Mesenchymal stem cell (in vitro differentiated cells and primary cell): Measurements from ENCODE around the gene ABCD3.

Source experiments
- DNase-seq: peaks from one replicate; pipeline ENCODE4 v3.0.0-alpha.2; 2013
- H2AFZ ChIP-seq: one replicate; pipeline ENCODE4 v1.6.1; 2013; ENCODE audit warnings: low read depth, mild to moderate bottlenecking, control low read depth, inconsistent platforms, low read length, moderate library complexity
- H2AK5ac ChIP-seq: 2 replicates; pipeline ENCODE4 v1.6.1; 2013; ENCODE audit warnings: low read length, moderate library complexity, mild to moderate bottlenecking, inconsistent platforms; ENCODE audit not compliant: severe bottlenecking
- H2BK120ac ChIP-seq: one replicate; pipeline ENCODE4 v1.6.1; 2013; ENCODE audit warnings: low read depth, mild to moderate bottlenecking, inconsistent platforms, low read length, moderate library complexity
- H2BK12ac ChIP-seq, 2 experiments: one replicate each; pipeline ENCODE4 v1.6.1; 2013; ENCODE audit warnings: inconsistent platforms in 2 of 2, low read length in 2 of 2, mild to moderate bottlenecking in 2 of 2, moderate library complexity in 2 of 2, control low read depth in 1 of 2
- H2BK15ac ChIP-seq: one replicate; pipeline ENCODE4 v1.6.1; 2013; ENCODE audit warnings: mild to moderate bottlenecking, low read depth, inconsistent platforms; ENCODE audit not compliant: poor library complexity, severe bottlenecking
- H2BK5ac ChIP-seq: 2 replicates; pipeline ENCODE4 v1.6.1; 2013; ENCODE audit warnings: low read depth, mild to moderate bottlenecking, low read length, control low read depth, inconsistent platforms; ENCODE audit not compliant: poor library complexity, severe bottlenecking
- H3K14ac ChIP-seq, 2 experiments: one replicate each; pipeline ENCODE4 v1.6.1; 2013; ENCODE audit warnings: inconsistent platforms in 2 of 2, low read length in 2 of 2, control low read depth in 1 of 2, mild to moderate bottlenecking in 1 of 2, moderate library complexity in 1 of 2
- H3K18ac ChIP-seq, 2 experiments: one replicate each; pipeline ENCODE4 v1.6.1; 2013; ENCODE audit warnings: inconsistent platforms in 2 of 2, low read length in 2 of 2, control low read depth in 1 of 2, low read depth in 1 of 2, mild to moderate bottlenecking in 1 of 2
- H3K23ac ChIP-seq, 2 experiments: one replicate each; pipeline ENCODE4 v1.6.1; 2013; ENCODE audit warnings: inconsistent platforms in 2 of 2, low read length in 2 of 2, mild to moderate bottlenecking in 2 of 2, moderate library complexity in 2 of 2, control low read depth in 1 of 2
- H3K27ac ChIP-seq: 2 replicates; pipeline ENCODE4 v1.5.1; 2013; ENCODE audit warnings: mild to moderate bottlenecking, moderate library complexity, low read length, control low read depth, inconsistent platforms; ENCODE audit not compliant: poor library complexity, severe bottlenecking
- H3K27me3 ChIP-seq, 2 experiments: 2 replicates each; pipeline versions ENCODE4 v1.6.1 to v1.7.0; 2013; ENCODE audit warnings: low read length in 2 of 2, mild to moderate bottlenecking in 2 of 2, moderate library complexity in 2 of 2, control low read depth in 1 of 2, inconsistent platforms in 1 of 2; ENCODE audit not compliant: control insufficient read depth in 1 of 2, insufficient read depth in 1 of 2
- H3K36me3 ChIP-seq, 2 experiments: 2 replicates each; pipeline versions ENCODE4 v1.6.1 to v1.7.0; 2013; ENCODE audit warnings: low read length in 2 of 2, control low read depth in 1 of 2, inconsistent platforms in 1 of 2, low read depth in 1 of 2, mild to moderate bottlenecking in 1 of 2; ENCODE audit not compliant: insufficient read depth in 2 of 2, control insufficient read depth in 1 of 2
- H3K4ac ChIP-seq, 2 experiments: one replicate each; pipeline ENCODE4 v1.6.1; 2013; ENCODE audit warnings: inconsistent platforms in 2 of 2, low read length in 2 of 2, mild to moderate bottlenecking in 2 of 2, moderate library complexity in 2 of 2, control low read depth in 1 of 2, low read depth in 1 of 2
- H3K4me1 ChIP-seq: 2 replicates; pipeline ENCODE4 v1.6.1; 2013; ENCODE audit warnings: low read depth, low read length, control low read depth; ENCODE audit not compliant: control insufficient read depth, insufficient read depth
- H3K4me2 ChIP-seq: 2 replicates; pipeline ENCODE4 v1.6.1; 2013; ENCODE audit warnings: low read length, mild to moderate bottlenecking, inconsistent platforms; ENCODE audit not compliant: poor library complexity, severe bottlenecking
- H3K4me3 ChIP-seq, 2 experiments: 2 replicates each; pipeline versions ENCODE4 v1.5.1 to v1.7.0; 2013; ENCODE audit warnings: low read length in 2 of 2, mild to moderate bottlenecking in 2 of 2, control low read depth in 1 of 2, low read depth in 1 of 2; ENCODE audit not compliant: insufficient read depth in 1 of 2
- H3K79me1 ChIP-seq: replicated peaks from 2 replicates; pipeline ENCODE4 v1.6.1; 2013; ENCODE audit warnings: mild to moderate bottlenecking, control low read depth, low read length, inconsistent platforms; ENCODE audit not compliant: poor library complexity, severe bottlenecking
- H3K9ac ChIP-seq: 2 replicates; pipeline ENCODE4 v1.7.0; 2013; ENCODE audit warnings: mild to moderate bottlenecking, low read length, moderate library complexity
- H3K9me3 ChIP-seq: 2 replicates; pipeline ENCODE4 v1.7.0; 2013; ENCODE audit warnings: mild to moderate bottlenecking, low read length; ENCODE audit not compliant: control insufficient read depth
- H4K8ac ChIP-seq: one replicate; pipeline ENCODE4 v1.6.1; 2013; ENCODE audit warnings: inconsistent platforms, mild to moderate bottlenecking, low read length, moderate library complexity
- H4K91ac ChIP-seq: one replicate; pipeline ENCODE4 v1.6.1; 2013; ENCODE audit warnings: mild to moderate bottlenecking, low read length, inconsistent platforms
- WGBS: methylation state at CpG from one replicate; pipeline ENCODE4 v1.1.7; 2013; ENCODE audit warnings: mixed read lengths; 5-methylcytosine and 5-hydroxymethylcytosine counted together

Gene ABCD3

GRCh38 chr1:94527447-94528031 lies 109.3 kb downstream of the ABCD3 start:
- 13% methylated on average over 1 of the region's 1 CpG for WGBS
- no peak overlapping the region for H3K14ac ChIP-seq

DNA sequence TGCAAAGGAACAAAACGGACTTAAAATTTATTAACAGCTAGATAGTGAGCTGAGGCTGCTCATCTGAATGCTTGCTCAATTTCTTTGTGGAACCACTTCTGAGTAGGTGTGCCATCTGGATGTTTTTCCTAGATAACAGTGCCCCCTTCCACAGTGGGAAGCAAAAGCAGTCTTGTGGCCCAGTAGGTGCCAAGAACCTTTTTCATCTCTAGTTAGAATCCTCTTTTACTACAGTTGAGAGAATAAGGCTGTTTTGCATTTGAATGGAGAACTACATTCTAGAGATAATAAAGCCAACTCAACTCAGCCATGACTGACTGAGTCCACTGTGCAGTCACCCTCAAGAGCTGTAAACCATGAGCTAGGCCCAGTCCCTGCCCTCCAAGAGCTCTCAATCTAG lies 110.1 kb downstream of the ABCD3 start:
- WGBS: 72% methylated on average over 1 of the region's 1 CpG
- H2AFZ ChIP-seq: no peak overlapping the region
- H3K4me3 ChIP-seq: no peak overlapping the region
- no peak overlapping the region for H3K9ac ChIP-seq
- H3K23ac ChIP-seq: no peak overlapping the region
- H4K91ac ChIP-seq: no peak overlapping the region
- no peak overlapping the region for H3K18ac ChIP-seq
- H3K14ac ChIP-seq: no peak overlapping the region
- H3K4me1 ChIP-seq: no peaks in the 10 kb centered on the region
- H3K27ac ChIP-seq: no peak overlapping the region
- no peak overlapping the region for H2BK5ac ChIP-seq
- H3K36me3 ChIP-seq: peaks cover 5 to 32% of the 10 kb centered on the region in 2 experiments
- peak; percentile 74 for DNase-seq
- no peak overlapping the region for H2AK5ac ChIP-seq
- peak overlapping the region in 1 of 2 experiments; percentile 34 for H2BK12ac ChIP-seq
- H2BK15ac ChIP-seq: no peak overlapping the region
- H3K4ac ChIP-seq: no peak overlapping the region
- no peak overlapping the region for H3K4me2 ChIP-seq
- H4K8ac ChIP-seq: no peak overlapping the region
- no peaks in the 10 kb centered on the region for H3K27me3 ChIP-seq
- H2BK120ac ChIP-seq: no peak overlapping the region
- H3K79me1 ChIP-seq: no peaks in the 10 kb centered on the region
- no peaks in the 10 kb centered on the region for H3K9me3 ChIP-seq

More at GRCh38 chr1:94527447-94528031, 109.3 kb downstream of the ABCD3 start:
- no peak overlapping the region for H2AFZ ChIP-seq
- H3K27ac ChIP-seq: no peak overlapping the region
- H2BK15ac ChIP-seq: no peak overlapping the region
- peaks cover 5 to 24% of the 10 kb centered on the region in 2 experiments for H3K36me3 ChIP-seq
- H3K27me3 ChIP-seq: no peaks in the 10 kb centered on the region
- H3K4ac ChIP-seq: no peak overlapping the region
- no peak overlapping the region for H2BK120ac ChIP-seq
- H3K9ac ChIP-seq: no peak overlapping the region
- H3K4me1 ChIP-seq: no peaks in the 10 kb centered on the region
- no peak overlapping the region for H3K4me3 ChIP-seq
- H4K91ac ChIP-seq: no peak overlapping the region
- no peaks in the 10 kb centered on the region for H3K79me1 ChIP-seq
- no peak overlapping the region for H3K23ac ChIP-seq
- peak overlapping the region; percentile 38 for H2AK5ac ChIP-seq
- peak; percentile 81 for DNase-seq
- H3K18ac ChIP-seq: no peak overlapping the region
- H3K4me2 ChIP-seq: no peak overlapping the region
- H2BK12ac ChIP-seq: no peak overlapping the region
- H4K8ac ChIP-seq: no peak overlapping the region
- H3K9me3 ChIP-seq: no peaks in the 10 kb centered on the region
- H2BK5ac ChIP-seq: no peak overlapping the region

DNA sequence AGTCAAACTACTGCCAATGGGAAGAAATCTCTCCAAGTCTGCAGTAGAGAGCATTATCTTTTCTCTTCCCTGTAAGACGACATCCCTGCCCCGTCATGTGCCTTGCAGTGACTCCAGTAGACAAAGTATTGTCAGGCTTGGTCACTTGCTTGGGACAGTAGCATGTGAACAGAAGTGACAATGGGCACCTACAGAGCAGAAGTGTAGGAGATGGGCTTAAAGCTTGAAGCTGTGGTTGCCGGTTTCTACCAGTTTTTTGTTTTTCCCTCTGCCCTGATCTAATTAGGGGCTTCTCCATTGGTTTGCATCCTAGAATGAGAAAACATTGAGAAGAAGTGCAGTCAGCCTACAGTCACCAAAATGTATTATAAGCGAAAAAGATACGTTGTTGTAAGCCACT lies 110.6 kb downstream of the ABCD3 start:
- no peaks in the 10 kb centered on the region for H3K79me1 ChIP-seq
- H3K4me2 ChIP-seq: no peak overlapping the region
- no peaks in the 10 kb centered on the region for H3K9me3 ChIP-seq
- no peak overlapping the region for H3K4ac ChIP-seq
- no peak overlapping the region for H2AFZ ChIP-seq
- no peak overlapping the region for H4K91ac ChIP-seq
- H3K27me3 ChIP-seq: no peaks in the 10 kb centered on the region
- no peak overlapping the region for H2AK5ac ChIP-seq
- H2BK15ac ChIP-seq: no peak overlapping the region
- H3K27ac ChIP-seq: no peak overlapping the region
- peak; percentile 49 for DNase-seq
- no peak overlapping the region for H3K14ac ChIP-seq
- no peak overlapping the region for H4K8ac ChIP-seq
- no peak overlapping the region for H2BK5ac ChIP-seq
- no peak overlapping the region for H3K9ac ChIP-seq
- no peak overlapping the region for H3K18ac ChIP-seq
- H2BK120ac ChIP-seq: no peak overlapping the region
- H2BK12ac ChIP-seq: no peak overlapping the region
- H3K36me3 ChIP-seq: peaks cover 5 to 32% of the 10 kb centered on the region in 2 experiments
- H3K23ac ChIP-seq: no peak overlapping the region
- no peak overlapping the region for H3K4me3 ChIP-seq
- 100% methylated on average over 3 of the region's 5 CpGs for WGBS
- H3K4me1 ChIP-seq: no peaks in the 10 kb centered on the region

- peaks cover 5 to 33% of the 10 kb centered on the region in 2 experiments for H3K36me3 ChIP-seq
- H3K27ac ChIP-seq: no peak overlapping the region
- H4K8ac ChIP-seq: no peak overlapping the region
- H3K79me1 ChIP-seq: no peaks in the 10 kb centered on the region
- no peak for DNase-seq
- no peaks in the 10 kb centered on the region for H3K9me3 ChIP-seq
- H3K27me3 ChIP-seq: no peaks in the 10 kb centered on the region
- H3K14ac ChIP-seq: no peak overlapping the region
- no peak overlapping the region for H4K91ac ChIP-seq
- no peak overlapping the region for H3K4me2 ChIP-seq
- no peak overlapping the region for H3K18ac ChIP-seq
- no peak overlapping the region for H2BK5ac ChIP-seq
- no peak overlapping the region for H2AFZ ChIP-seq
- H3K9ac ChIP-seq: no peak overlapping the region
- H2BK120ac ChIP-seq: no peak overlapping the region
- H2BK12ac ChIP-seq: no peak overlapping the region
- no peak overlapping the region for H2BK15ac ChIP-seq
- 100% methylated on average over 2 of the region's 2 CpGs for WGBS
- no peak overlapping the region for H3K23ac ChIP-seq
- no peak overlapping the region for H3K4me3 ChIP-seq
- no peak overlapping the region for H2AK5ac ChIP-seq
- H3K4ac ChIP-seq: no peak overlapping the region
- no peaks in the 10 kb centered on the region for H3K4me1 ChIP-seq
These were observed 111.2 kb downstream of the ABCD3 start for GRCh38 chr1:94529416-94529815.
